ENCODE data around the gene ATP9A. TPM values are rescaled to one million over a fixed set of nuclear protein-coding genes. Genes with fewer than 3 reads are reported as not detected.
A peak's percentile ranks its signal among the peaks of the same experiment; 100 is the strongest.

ATP9A gene
- total RNA-seq, 1 donor from 2014 or later, result 18.2 TPM

GRCh38 chr20:51720384-51720783, 47.8 kb downstream of the ATP9A start:
- peaks cover 3% of the 10 kb centered on the region for H3F3A ChIP-seq (ENCODE audit: low read depth)
- H3K9me3 ChIP-seq (ENCODE audit: low read depth), result no peaks in the 10 kb centered on the region
- TF ChIP-seq EZH2 (IDR thresholded peaks at IDR 0.05) (no peak), EZH2phosphoT487 (IDR thresholded peaks at IDR 0.05) (no peak)
- H3K4me2 ChIP-seq, result no peak overlapping the region
- H3K79me2 ChIP-seq (ENCODE audit: low read depth), result no peaks in the 10 kb centered on the region
- peaks cover 8% of the 10 kb centered on the region for H3K4me1 Mint-ChIP-seq
- H3K36me3 ChIP-seq, result no peaks in the 10 kb centered on the region
- H3K27ac ChIP-seq, result no peak overlapping the region
- peaks cover 2% of the 10 kb centered on the region for H3K9me3 Mint-ChIP-seq
- no peak overlapping the region for H3K4me3 ChIP-seq
- no peak for DNase-seq (ENCODE audit: low spot score)
- no peaks in the 10 kb centered on the region for H3K27me3 ChIP-seq
- peaks cover 7% of the 10 kb centered on the region for H3K27me3 Mint-ChIP-seq (ENCODE audit: insufficient read depth, low read depth)
- peaks cover 10% of the 10 kb centered on the region for H3K36me3 Mint-ChIP-seq
- no peak overlapping the region for H2AFZ ChIP-seq (replicated peaks)
- no peak overlapping the region for H3K9ac ChIP-seq
- peaks cover 6% of the 10 kb centered on the region for H3K4me1 ChIP-seq
- H3K4me3 Mint-ChIP-seq, result no peak overlapping the region
- no peaks in the 10 kb centered on the region for H4K20me1 ChIP-seq (ENCODE audit: low read depth)
- H3K27ac Mint-ChIP-seq, result no peak overlapping the region

- H3K36me3 ChIP-seq, result no peaks in the 10 kb centered on the region
- H3F3A ChIP-seq (ENCODE audit: low read depth), result peaks cover 30% of the 10 kb centered on the region
- Mint-ChIP-seq H3K4me3 (no peak overlapping the region), H3K27ac (peak overlapping the region; percentile 47), H3K9me3 (no peaks in the 10 kb centered on the region), H3K4me1 (peaks cover 40% of the 10 kb centered on the region), H3K36me3 (peaks cover 3% of the 10 kb centered on the region), H3K27me3 (ENCODE audit: insufficient read depth, low read depth) (peaks cover 11% of the 10 kb centered on the region)
- TF ChIP-seq EZH2phosphoT487 (IDR thresholded peaks at IDR 0.05), result no peak
- no peak overlapping the region for H2AFZ ChIP-seq (replicated peaks)
- no peaks in the 10 kb centered on the region for H3K9me3 ChIP-seq (ENCODE audit: low read depth)
- H3K4me2 ChIP-seq, result peak overlapping the region; percentile 36
- peaks cover 25% of the 10 kb centered on the region for H3K4me1 ChIP-seq
- peak overlapping the region; percentile 36 for H3K27ac ChIP-seq
- no peaks in the 10 kb centered on the region for H3K27me3 ChIP-seq
- no peaks in the 10 kb centered on the region for H4K20me1 ChIP-seq (ENCODE audit: low read depth)
- no peak overlapping the region for H3K4me3 ChIP-seq
- H3K9ac ChIP-seq, result no peak overlapping the region
- DNase-seq (ENCODE audit: low spot score), result no peak
- no peaks in the 10 kb centered on the region for H3K79me2 ChIP-seq (ENCODE audit: low read depth)
These were observed 52.4 kb downstream of the ATP9A start for GRCh38 chr20:51715856-51716185.

- Mint-ChIP-seq H3K36me3 (peaks cover 3% of the 10 kb centered on the region), H3K27me3 (ENCODE audit: insufficient read depth, low read depth) (peaks cover 11% of the 10 kb centered on the region), H3K4me3 (no peak overlapping the region), H3K4me1 (peaks cover 45% of the 10 kb centered on the region), H3K27ac (peak overlapping the region; percentile 47), H3K9me3 (no peaks in the 10 kb centered on the region)
- Histone ChIP-seq H3K9me3 (ENCODE audit: low read depth) (no peaks in the 10 kb centered on the region), H4K20me1 (ENCODE audit: low read depth) (no peaks in the 10 kb centered on the region), H3K36me3 (no peaks in the 10 kb centered on the region), H3K4me3 (no peak overlapping the region), H3F3A (ENCODE audit: low read depth) (peaks cover 35% of the 10 kb centered on the region), H3K4me2 (peak overlapping the region; percentile 36), H3K9ac (no peak overlapping the region), H3K27ac (peak overlapping the region; percentile 36), H3K4me1 (peaks cover 30% of the 10 kb centered on the region), H3K79me2 (ENCODE audit: low read depth) (no peaks in the 10 kb centered on the region), H2AFZ (replicated peaks) (no peak overlapping the region), H3K27me3 (no peaks in the 10 kb centered on the region)
- no peak for DNase-seq (ENCODE audit: low spot score)
- no peak for TF ChIP-seq EZH2phosphoT487 (IDR thresholded peaks at IDR 0.05)
- TF ChIP-seq CTCF (IDR thresholded peaks at IDR 0.05), result no peak
- TF ChIP-seq EZH2 (IDR thresholded peaks at IDR 0.05), result no peak
These were observed 52.9 kb downstream of the ATP9A start for GRCh38 chr20:51715163-51715855.

GRCh38 chr20:51713213-51713598, 55.0 kb downstream of the ATP9A start:
- Histone ChIP-seq H3K36me3 (no peaks in the 10 kb centered on the region), H3K4me1 (peaks cover 34% of the 10 kb centered on the region), H4K20me1 (ENCODE audit: low read depth) (no peaks in the 10 kb centered on the region), H3K9me3 (ENCODE audit: low read depth) (no peaks in the 10 kb centered on the region), H3K9ac (no peak overlapping the region), H3K4me3 (no peak overlapping the region), H3F3A (ENCODE audit: low read depth) (peaks cover 39% of the 10 kb centered on the region), H3K27ac (peak overlapping the region; percentile 42), H2AFZ (replicated peaks) (no peak overlapping the region), H3K4me2 (no peak overlapping the region), H3K27me3 (no peaks in the 10 kb centered on the region), H3K79me2 (ENCODE audit: low read depth) (no peaks in the 10 kb centered on the region)
- Mint-ChIP-seq H3K9me3 (no peaks in the 10 kb centered on the region), H3K4me1 (peaks cover 48% of the 10 kb centered on the region), H3K36me3 (peaks cover 3% of the 10 kb centered on the region), H3K4me3 (no peak overlapping the region), H3K27ac (peak overlapping the region; percentile 8), H3K27me3 (ENCODE audit: insufficient read depth, low read depth) (peaks cover 7% of the 10 kb centered on the region)
- DNase-seq (ENCODE audit: low spot score), result no peak
- TF ChIP-seq CTCF (IDR thresholded peaks at IDR 0.05) (no peak), EZH2phosphoT487 (IDR thresholded peaks at IDR 0.05) (no peak), EZH2 (IDR thresholded peaks at IDR 0.05) (no peak)

All from neural progenitor cell (in vitro differentiated cells).